HCT116 (cell line): ENCODE measurements around the gene IL6R. TPM values are rescaled to one million over a fixed set of nuclear protein-coding genes. Genes with fewer than 3 reads are reported as not detected.
A peak's percentile ranks its signal among the peaks of the same experiment; 100 is the strongest.

Experiments used
- ATAC-seq: fragments of 200-7000 bp; cut with Tn5 transposase; 2 replicates; pipeline ENCODE4 v1.9.1; 2020; ENCODE audit warnings: mild to moderate bottlenecking, moderate library complexity
- BruUV-seq: library from RNA; stranded (reverse); fragments of 400-500 nt; replicated peaks from 2 replicates; lab custom pipeline; 2021; lab: Mats Ljungman, UMichigan
- CTCF ChIA-PET: fragments of 300-600 bp; sonication (Branson Sonifier 250); formaldehyde crosslinking; loops from one replicate; lab custom pipeline; 2021; ENCODE audit warnings: antibody characterized with exemption; lab: Charles Lee
- POLR2A ChIA-PET: fragments of 300-600, 350-600 bp; sonication (Branson Sonifier 250); formaldehyde crosslinking; loops from one replicate; lab custom pipeline; 2021; ENCODE audit warnings: antibody characterized with exemption; lab: Charles Lee
- RAD21 ChIA-PET, 2 experiments: fragments of 300-600 bp; sonication (Branson Sonifier 250); formaldehyde crosslinking; loops; one replicate each; lab custom pipeline; 2023; ENCODE audit warnings: low total read pairs in 2 of 2; ENCODE audit not compliant: uncharacterized antibody in 2 of 2, unreplicated experiment in 2 of 2, low non-redundant PET in 1 of 2; lab: Charles Lee
- DNase-seq: peaks from one replicate; pipeline ENCODE4 v3.0.0-alpha.2; 2010; ENCODE audit warnings: low read depth, low spot score
- H2AFZ ChIP-seq: fragments of 200-600 bp; shearing (Covaris generic), sonication (generic); 2 replicates; pipeline ENCODE4 v1.6.1; 2017; ENCODE audit warnings: low read depth, mixed run types, mixed read lengths, antibody characterized with exemption, low read length; ENCODE audit not compliant: poor library complexity, severe bottlenecking
- H3K27ac ChIP-seq: 2 replicates; pipeline ENCODE4 v1.5.1; 2012; ENCODE audit warnings: low read depth, low read length
- H3K27me3 ChIP-seq: fragments of 200-600 bp; sonication (generic); 2 replicates; pipeline ENCODE4 v1.6.1; 2016; ENCODE audit warnings: mixed run types, low read length, mixed read lengths; ENCODE audit not compliant: insufficient read depth
- H3K36me3 ChIP-seq, 2 experiments: fragments of 200-500 bp in 1 of 2; fragments of 200-600 bp in 1 of 2; sonication (Bioruptor generic) in 1 of 2; sonication (generic) in 1 of 2; 2 replicates each; pipeline versions ENCODE4 v1.5.1 to v1.6.1; 2014 to 2016; ENCODE audit warnings: low read length in 2 of 2, inconsistent platforms in 1 of 2, mixed read lengths in 1 of 2, mixed run types in 1 of 2; ENCODE audit not compliant: insufficient read depth in 2 of 2, control insufficient read depth in 1 of 2
- H3K4me1 ChIP-seq, 2 experiments: fragments of 200-600 bp in 1 of 2; sonication (generic) in 1 of 2; 2 replicates each; pipeline versions ENCODE4 v1.5.1 to v1.6.1; 2012 to 2017; ENCODE audit warnings: low read length in 2 of 2, inconsistent platforms in 1 of 2, mild to moderate bottlenecking in 1 of 2, mixed read lengths in 1 of 2, mixed run types in 1 of 2, moderate library complexity in 1 of 2; ENCODE audit not compliant: insufficient read depth in 2 of 2, control insufficient read depth in 1 of 2
- H3K4me2 ChIP-seq: fragments of 200-600 bp; sonication (generic); 2 replicates; pipeline ENCODE4 v1.6.1; 2017; ENCODE audit warnings: mixed run types, low read length, mixed read lengths
- H3K4me3 ChIP-seq, 2 experiments: fragments of 200-600 bp in 1 of 2; sonication (generic) in 1 of 2; replicated peaks in 1 of 2; 2 replicates each; pipeline ENCODE4 v1.5.1; 2011 to 2016; ENCODE audit warnings: low read length in 2 of 2, control low read depth in 1 of 2, low read depth in 1 of 2, mild to moderate bottlenecking in 1 of 2, mixed read lengths in 1 of 2, mixed run types in 1 of 2
- H3K79me2 ChIP-seq: fragments of 200-600 bp; sonication (generic); 2 replicates; pipeline ENCODE4 v1.6.1; 2017; ENCODE audit warnings: mild to moderate bottlenecking, mixed run types, low read length, moderate library complexity, mixed read lengths; ENCODE audit not compliant: insufficient read depth
- H3K9ac ChIP-seq: fragments of 200-600 bp; sonication (generic); 2 replicates; pipeline ENCODE4 v1.6.1; 2016; ENCODE audit warnings: low read length, mixed read lengths
- H3K9me2 ChIP-seq: fragments of 200-600 bp; sonication (generic), shearing (Covaris generic); 2 replicates; pipeline ENCODE4 v1.6.1; 2017; ENCODE audit warnings: mixed run types, mild to moderate bottlenecking, moderate library complexity; ENCODE audit not compliant: insufficient read depth
- H3K9me3 ChIP-seq, 2 experiments: fragments of 200-500 bp in 1 of 2; fragments of 200-600 bp in 1 of 2; sonication (Bioruptor generic) in 1 of 2; sonication (generic) in 1 of 2; 2 replicates each; pipeline ENCODE4 v1.6.1; 2014 to 2017; ENCODE audit warnings: low read length in 2 of 2, mixed read lengths in 2 of 2, inconsistent platforms in 1 of 2, low read depth in 1 of 2, mild to moderate bottlenecking in 1 of 2, mixed run types in 1 of 2, moderate library complexity in 1 of 2; ENCODE audit not compliant: control insufficient read depth in 1 of 2, insufficient read depth in 1 of 2
- H4K20me1 ChIP-seq: fragments of 200-600 bp; sonication (generic), shearing (Covaris generic); 2 replicates; pipeline ENCODE4 v1.6.1; 2017; ENCODE audit warnings: mixed run types, mild to moderate bottlenecking, moderate library complexity; ENCODE audit not compliant: insufficient read depth
- CBX3 ChIP-seq: IDR thresholded peaks from 2 replicates; pipeline ENCODE4 v1.6.1; 2012; ENCODE audit warnings: low read depth
- CEBPB ChIP-seq: IDR thresholded peaks from 2 replicates; pipeline ENCODE4 v1.6.1; 2012; ENCODE audit warnings: low read depth
- EZH2 ChIP-seq: fragments of 200-600 bp; sonication (generic); IDR thresholded peaks from 2 replicates; pipeline ENCODE4 v1.6.1; 2017; ENCODE audit warnings: antibody characterized with exemption, mixed run types
- FOSL1 ChIP-seq: IDR thresholded peaks from 2 replicates; pipeline ENCODE4 v1.6.1; 2012; ENCODE audit warnings: low read depth
- JUND ChIP-seq: IDR thresholded peaks from 2 replicates; pipeline ENCODE4 v1.6.1; 2012
- SP1 ChIP-seq: IDR thresholded peaks from 2 replicates; pipeline ENCODE4 v1.6.1; 2012; ENCODE audit warnings: low read depth
- intact Hi-C: fragments of 100-400 bp; cut with micrococcal nuclease; formaldehyde crosslinking; loops from 2 replicates; pipeline ENCODE4 v1.10.0; 2022
- total RNA-seq: library from RNA; stranded (reverse); gene quantifications from one replicate; pipeline ENCODE4 v1.2.1, GENCODE V29; 2021; ENCODE audit not compliant: unreplicated experiment
- TF ChIP-seq, protein P1 (sequence below): IDR thresholded peaks from 2 replicates; pipeline ENCODE4 v1.6.1; 2012; ENCODE audit warnings: low read depth
- TF ChIP-seq, protein P2 (sequence below): IDR thresholded peaks from 2 replicates; pipeline ENCODE4 v1.6.1; 2012

The IL6R gene
- total RNA-seq, 1 experiment from 2014 or later, result 6.8 TPM

DNA sequence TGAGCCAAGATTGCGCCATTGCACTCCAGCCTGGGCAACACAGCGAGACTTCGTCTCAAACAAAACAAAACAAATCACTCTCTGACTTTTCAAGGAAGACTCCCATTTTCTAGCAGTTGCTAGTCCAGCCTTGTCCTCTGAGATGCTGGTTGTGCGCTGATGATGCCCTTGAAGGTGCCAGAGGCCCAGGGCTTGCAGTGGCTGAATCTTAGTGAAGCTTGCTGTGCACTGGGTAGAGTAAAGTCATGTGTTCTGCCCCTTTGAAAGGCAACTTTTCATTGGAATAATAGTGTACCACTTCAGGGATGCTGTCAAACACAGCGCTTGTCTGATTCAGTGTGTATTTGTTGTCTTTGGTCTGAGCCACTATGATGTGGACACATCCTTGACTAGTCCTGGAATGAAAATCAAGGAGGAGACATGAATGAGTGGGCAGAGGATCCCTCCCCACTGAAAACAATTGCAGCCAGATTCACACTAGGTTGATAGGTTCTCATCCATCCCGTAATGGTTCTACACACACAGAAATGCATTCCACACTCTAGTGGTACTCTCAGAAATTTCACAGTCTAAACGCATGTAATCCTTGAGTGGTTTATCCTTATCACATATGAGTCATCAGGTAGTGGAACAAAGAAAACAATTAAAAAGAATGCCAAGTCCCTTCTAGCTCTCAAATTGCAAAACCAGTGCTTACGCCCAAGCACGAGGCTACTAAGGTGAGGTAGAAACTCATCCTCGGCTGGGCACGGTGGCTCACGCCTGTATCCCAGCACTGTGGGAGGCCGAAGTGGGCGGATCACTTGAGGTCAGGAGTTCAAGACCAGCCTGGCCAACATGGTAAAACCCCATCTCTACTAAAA, 79.0 kb downstream of the IL6R start:
- no TSS peak for BruUV-seq
- Histone ChIP-seq H3K9me3 (no peaks in the 10 kb centered on the region), H3K4me3 (no peak overlapping the region), H3K9me2 (no peaks in the 10 kb centered on the region), H4K20me1 (no peaks in the 10 kb centered on the region), H3K27ac (no peak overlapping the region), H3K4me1 (peaks cover 6 to 23% of the 10 kb centered on the region in 2 experiments), H3K36me3 (no peaks in the 10 kb centered on the region), H3K4me2 (peak overlapping the region; percentile 33; the same call in 1 of the 2 replicates), H3K27me3 (no peaks in the 10 kb centered on the region; the same call in 1 of the 2 replicates), H3K9ac (no peak overlapping the region), H2AFZ (no peak overlapping the region), H3K79me2 (no peaks in the 10 kb centered on the region)
- ChIA-PET CTCF (interaction anchor here (0.6 to 3.6 kb wide), 3 partner anchors 19 to 75 kb away, joined by 3 to 23 read pairs (median 3); no protein-coding TSS in a partner anchor), POLR2A (no interaction called here), RAD21 (no interaction called here)
- peak; percentile 57 for ATAC-seq
- TF ChIP-seq JUND (peak; percentile 43), FOSL1 (peak; percentile 58), SP1 (peak; percentile 17; the same call in 1 of the 2 replicates), EZH2 (no peak), CBX3 (0 out of 2 replicates have a peak, but pooled peaks have one; percentile 5), CEBPB (peak; percentile 60; the same call in 1 of the 2 replicates)
- TF ChIP-seq, protein P1, sequence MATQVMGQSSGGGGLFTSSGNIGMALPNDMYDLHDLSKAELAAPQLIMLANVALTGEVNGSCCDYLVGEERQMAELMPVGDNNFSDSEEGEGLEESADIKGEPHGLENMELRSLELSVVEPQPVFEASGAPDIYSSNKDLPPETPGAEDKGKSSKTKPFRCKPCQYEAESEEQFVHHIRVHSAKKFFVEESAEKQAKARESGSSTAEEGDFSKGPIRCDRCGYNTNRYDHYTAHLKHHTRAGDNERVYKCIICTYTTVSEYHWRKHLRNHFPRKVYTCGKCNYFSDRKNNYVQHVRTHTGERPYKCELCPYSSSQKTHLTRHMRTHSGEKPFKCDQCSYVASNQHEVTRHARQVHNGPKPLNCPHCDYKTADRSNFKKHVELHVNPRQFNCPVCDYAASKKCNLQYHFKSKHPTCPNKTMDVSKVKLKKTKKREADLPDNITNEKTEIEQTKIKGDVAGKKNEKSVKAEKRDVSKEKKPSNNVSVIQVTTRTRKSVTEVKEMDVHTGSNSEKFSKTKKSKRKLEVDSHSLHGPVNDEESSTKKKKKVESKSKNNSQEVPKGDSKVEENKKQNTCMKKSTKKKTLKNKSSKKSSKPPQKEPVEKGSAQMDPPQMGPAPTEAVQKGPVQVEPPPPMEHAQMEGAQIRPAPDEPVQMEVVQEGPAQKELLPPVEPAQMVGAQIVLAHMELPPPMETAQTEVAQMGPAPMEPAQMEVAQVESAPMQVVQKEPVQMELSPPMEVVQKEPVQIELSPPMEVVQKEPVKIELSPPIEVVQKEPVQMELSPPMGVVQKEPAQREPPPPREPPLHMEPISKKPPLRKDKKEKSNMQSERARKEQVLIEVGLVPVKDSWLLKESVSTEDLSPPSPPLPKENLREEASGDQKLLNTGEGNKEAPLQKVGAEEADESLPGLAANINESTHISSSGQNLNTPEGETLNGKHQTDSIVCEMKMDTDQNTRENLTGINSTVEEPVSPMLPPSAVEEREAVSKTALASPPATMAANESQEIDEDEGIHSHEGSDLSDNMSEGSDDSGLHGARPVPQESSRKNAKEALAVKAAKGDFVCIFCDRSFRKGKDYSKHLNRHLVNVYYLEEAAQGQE, result no peak
- TF ChIP-seq, protein P2, sequence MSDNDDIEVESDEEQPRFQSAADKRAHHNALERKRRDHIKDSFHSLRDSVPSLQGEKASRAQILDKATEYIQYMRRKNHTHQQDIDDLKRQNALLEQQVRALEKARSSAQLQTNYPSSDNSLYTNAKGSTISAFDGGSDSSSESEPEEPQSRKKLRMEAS, result peak; percentile 64
- intact Hi-C loops, result loop anchor here (5.0 kb wide), 4 partner anchors 183 to 393 kb away; no protein-coding TSS in a partner anchor
- no peak for DNase-seq
